B cell (primary cell): ENCODE results near the gene TNFSF4. TPM values are rescaled to one million over a fixed set of nuclear protein-coding genes. Genes with fewer than 3 reads are reported as not detected.

ENCODE experiments used
- ATAC-seq: fragments of 200-7000 bp; cut with Tn5 transposase; one replicate; pipeline ENCODE4 v1.10.0; 2021; ENCODE audit warnings: low read depth, mild to moderate bottlenecking, moderate number of reproducible peaks, moderate library complexity
- CTCF ChIA-PET: fragments of 350-600 bp; sonication (Branson Sonifier 250); formaldehyde crosslinking; loops from one replicate; lab custom pipeline; 2021; ENCODE audit warnings: antibody characterized with exemption, inconsistent platforms; lab: Charles Lee
- POLR2A ChIA-PET: fragments of 350-600 bp; sonication (Branson Sonifier 250); formaldehyde crosslinking; loops from one replicate; lab custom pipeline; 2021; ENCODE audit warnings: antibody characterized with exemption; lab: Charles Lee
- DNase-seq: peaks from one replicate; pipeline ENCODE4 v3.0.0; 2013
- H2AFZ ChIP-seq: 2 replicates; pipeline ENCODE4 v1.6.1; 2012; ENCODE audit warnings: mild to moderate bottlenecking, low read depth, low read length; ENCODE audit not compliant: insufficient read depth, poor library complexity, severe bottlenecking
- H3K27ac ChIP-seq, 2 donors: 1 replicate in 1 of 2; 2 replicates in 1 of 2; pipeline ENCODE4 v1.5.1; 2012 to 2013; ENCODE audit warnings: low read length in 2 of 2, mild to moderate bottlenecking in 2 of 2, moderate library complexity in 1 of 2
- H3K27me3 ChIP-seq, 4 experiments: fragments of 200-600 bp in 1 of 4; sonication (generic) in 1 of 4; replicated peaks in 1 of 4; 1 replicate in 2 of 4; 2 replicates in 2 of 4; pipeline versions ENCODE4 v1.6.1 to v1.7.0; 2013 to 2016; ENCODE audit warnings: low read length in 3 of 4, mild to moderate bottlenecking in 2 of 4, mixed read lengths in 1 of 4, moderate library complexity in 1 of 4; ENCODE audit not compliant: insufficient read depth in 4 of 4, control insufficient read depth in 3 of 4; ENCODE audit errors: control extremely low read depth in 1 of 4
- H3K36me3 ChIP-seq, 2 experiments: replicated peaks in 1 of 2; 1 replicate in 1 of 2; 2 replicates in 1 of 2; pipeline versions ENCODE4 v1.6.1 to v1.7.1; 2013; ENCODE audit warnings: low read length in 1 of 2; ENCODE audit not compliant: insufficient read depth in 2 of 2, control insufficient read depth in 1 of 2; ENCODE audit errors: control extremely low read depth in 1 of 2, extremely low read depth in 1 of 2
- H3K4me1 ChIP-seq, 2 donors: fragments of 200-600 bp in 1 of 2; sonication (generic) in 1 of 2; 1 replicate in 1 of 2; 2 replicates in 1 of 2; pipeline versions ENCODE4 v1.5.1 to v1.6.1; 2013 to 2017; ENCODE audit warnings: low read length in 2 of 2; ENCODE audit not compliant: control insufficient read depth in 2 of 2, insufficient read depth in 2 of 2
- H3K4me2 ChIP-seq: replicated peaks from 2 replicates; pipeline ENCODE3; 2012; ENCODE audit warnings: mild to moderate bottlenecking, low read depth, low read length; ENCODE audit not compliant: poor library complexity, severe bottlenecking
- H3K4me3 ChIP-seq, 5 experiments: fragments of 200-600 bp in 1 of 5; sonication (generic) in 1 of 5; 1 replicate in 3 of 5; 2 replicates in 2 of 5; pipeline versions ENCODE4 v1.5.1 to v1.7.0; 2011 to 2016; ENCODE audit warnings: low read length in 4 of 5, mild to moderate bottlenecking in 4 of 5, low read depth in 2 of 5, control low read depth in 1 of 5, moderate library complexity in 1 of 5; ENCODE audit not compliant: insufficient read depth in 1 of 5; ENCODE audit errors: control extremely low read depth in 1 of 5, extremely low read depth in 1 of 5
- H3K79me2 ChIP-seq: fragments of 200-600 bp; sonication (generic); one replicate; pipeline ENCODE4 v1.6.0; 2016; ENCODE audit warnings: low read length; ENCODE audit not compliant: control insufficient read depth, insufficient read depth
- H3K9ac ChIP-seq: fragments of 200-600 bp; sonication (generic); 2 replicates; pipeline ENCODE4 v1.6.1; 2017; ENCODE audit warnings: mild to moderate bottlenecking, low read length, moderate library complexity
- H3K9me3 ChIP-seq, 3 donors: one replicate each; pipeline versions ENCODE4 v1.6.1 to v1.7.1; 2013; ENCODE audit warnings: low read length in 2 of 3; ENCODE audit not compliant: control insufficient read depth in 2 of 3, insufficient read depth in 1 of 3; ENCODE audit errors: control extremely low read depth in 1 of 3
- H4K20me1 ChIP-seq: 2 replicates; pipeline ENCODE4 v1.6.0; 2012; ENCODE audit warnings: mild to moderate bottlenecking, low read length; ENCODE audit not compliant: insufficient read depth, control insufficient read depth, poor library complexity, severe bottlenecking
- H3K27ac Mint-ChIP-seq: one replicate; pipeline ENCODE4 v1.8.0; 2021; ENCODE audit warnings: mixed read lengths
- H3K27me3 Mint-ChIP-seq: one replicate; pipeline ENCODE4 v1.8.0; 2021; ENCODE audit warnings: mixed read lengths
- H3K4me1 Mint-ChIP-seq: one replicate; pipeline ENCODE4 v1.8.0; 2021; ENCODE audit warnings: mixed read lengths
- H3K4me3 Mint-ChIP-seq: one replicate; pipeline ENCODE4 v1.8.0; 2021; ENCODE audit warnings: mixed read lengths
- H3K9me3 Mint-ChIP-seq: one replicate; pipeline ENCODE4 v1.8.0; 2022; ENCODE audit warnings: mixed read lengths; ENCODE audit not compliant: insufficient read depth
- CTCF ChIP-seq: fragments of 200-600 bp; IDR thresholded peaks from one replicate; pipeline ENCODE4 v1.8.0; 2022; ENCODE audit warnings: antibody characterized with exemption, mild to moderate bottlenecking
- EZH2 ChIP-seq: IDR thresholded peaks from 2 replicates; pipeline ENCODE4 v1.6.1; 2012; ENCODE audit warnings: borderline replicate concordance, low read depth, mild to moderate bottlenecking, moderate library complexity, low read length; ENCODE audit not compliant: insufficient read depth, poor library complexity, severe bottlenecking
- WGBS: methylation state at CpG from one replicate; pipeline ENCODE4 v1.1.5; 2013; ENCODE audit warnings: missing lambda C conversion rate; ENCODE audit not compliant: insufficient coverage; 5-methylcytosine and 5-hydroxymethylcytosine counted together
- intact Hi-C: fragments of 100-400 bp; cut with micrococcal nuclease; formaldehyde crosslinking; loops from one replicate; pipeline ENCODE4 v1.10.0; 2022
- polyA plus RNA-seq: library from polyadenylated mRNA; depleted of rRNA; stranded (reverse); fragments of >200 nt; gene quantifications from 2 replicates; pipeline ENCODE4 v1.2.3, GENCODE V29; 2012
- total RNA-seq, 2 donors: library from RNA; stranded (reverse); fragments of 120-200 nt in 1 of 2; gene quantifications; 1 replicate in 1 of 2; 2 replicates in 1 of 2; pipeline versions ENCODE4 v1.2.3 to v1.2.4, GENCODE V29; 2013 to 2022

TNFSF4 gene
- total and polyA plus RNA-seq, 2 donors (not counting 1 experiment from before 2014, with no cell fraction given), result 1.0 to 1.5 TPM

- ATAC-seq (no peak), DNase-seq (no peak)
- peaks cover 28 to 35% of the 10 kb centered on the region in 2 donors for H3K4me1 ChIP-seq
- no peaks in the 10 kb centered on the region for H3K79me2 ChIP-seq
- intact Hi-C loops, result loop anchor here (5.0 to 10.0 kb wide), 3 partner anchors 203 to 304 kb away; partner anchors contain the start of gene PRDX6
- no peak for TF ChIP-seq EZH2
- TF ChIP-seq CTCF, result no peak
- no peaks in the 10 kb centered on the region for H3K9me3 Mint-ChIP-seq
- no peaks in the 10 kb centered on the region for H3K27me3 Mint-ChIP-seq
- H3K4me3 Mint-ChIP-seq, result no peak overlapping the region
- H3K27me3 ChIP-seq, result no peaks in the 10 kb centered on the region
- H4K20me1 ChIP-seq, result no peaks in the 10 kb centered on the region
- H3K27ac Mint-ChIP-seq, result no peak overlapping the region
- no peak overlapping the region for H3K9ac ChIP-seq
- H3K4me3 ChIP-seq, result no peak overlapping the region
- H3K36me3 ChIP-seq, result no peaks in the 10 kb centered on the region
- H3K4me1 Mint-ChIP-seq, result peaks cover 28% of the 10 kb centered on the region
- ChIA-PET POLR2A (no interaction called here), CTCF (interaction anchor here (0.7 to 22.8 kb wide), 4 partner anchors 9 to 465 kb away, joined by 3 to 472 read pairs (median 134); no protein-coding TSS in a partner anchor)
- no peak overlapping the region for H2AFZ ChIP-seq
- no peak overlapping the region for H3K27ac ChIP-seq
- no CpG with 5 or more reads among the region's 4 CpGs for WGBS
- no peaks in the 10 kb centered on the region for H3K9me3 ChIP-seq
- H3K4me2 ChIP-seq, result no peak overlapping the region
Observed at GRCh38 chr1:173208868-173209267, 1.7 kb upstream of the TNFSF4 start.

GRCh38 chr1:173208146-173208545 lies 1.0 kb upstream of the TNFSF4 start:
- H3K27me3 Mint-ChIP-seq, result no peaks in the 10 kb centered on the region
- H3K4me1 Mint-ChIP-seq, result peaks cover 28% of the 10 kb centered on the region
- Histone ChIP-seq H4K20me1 (no peaks in the 10 kb centered on the region), H3K4me2 (no peak overlapping the region), H3K9me3 (no peaks in the 10 kb centered on the region), H3K27ac (no peak overlapping the region), H2AFZ (no peak overlapping the region), H3K4me1 (peaks cover 28 to 41% of the 10 kb centered on the region in 2 donors), H3K79me2 (no peaks in the 10 kb centered on the region), H3K27me3 (no peaks in the 10 kb centered on the region), H3K4me3 (no peak overlapping the region), H3K9ac (no peak overlapping the region), H3K36me3 (no peaks in the 10 kb centered on the region)
- intact Hi-C loops, result loop anchor here (5.0 to 10.0 kb wide), 3 partner anchors 204 to 303 kb away; partner anchors contain the start of gene PRDX6
- TF ChIP-seq CTCF, result no peak
- POLR2A ChIA-PET, result no interaction called here
- H3K9me3 Mint-ChIP-seq, result no peaks in the 10 kb centered on the region
- H3K27ac Mint-ChIP-seq, result no peak overlapping the region
- 20% methylated on average over 1 of the region's 1 CpG for WGBS
- DNase-seq, result no peak
- CTCF ChIA-PET, result interaction anchor here (0.7 to 22.8 kb wide), 3 partner anchors 14 to 464 kb away, joined by 3 to 472 read pairs (median 266); no protein-coding TSS in a partner anchor
- ATAC-seq, result no peak
- no peak overlapping the region for H3K4me3 Mint-ChIP-seq
